ENCODE data around the gene APBA1.

The APBA1 gene

DNA sequence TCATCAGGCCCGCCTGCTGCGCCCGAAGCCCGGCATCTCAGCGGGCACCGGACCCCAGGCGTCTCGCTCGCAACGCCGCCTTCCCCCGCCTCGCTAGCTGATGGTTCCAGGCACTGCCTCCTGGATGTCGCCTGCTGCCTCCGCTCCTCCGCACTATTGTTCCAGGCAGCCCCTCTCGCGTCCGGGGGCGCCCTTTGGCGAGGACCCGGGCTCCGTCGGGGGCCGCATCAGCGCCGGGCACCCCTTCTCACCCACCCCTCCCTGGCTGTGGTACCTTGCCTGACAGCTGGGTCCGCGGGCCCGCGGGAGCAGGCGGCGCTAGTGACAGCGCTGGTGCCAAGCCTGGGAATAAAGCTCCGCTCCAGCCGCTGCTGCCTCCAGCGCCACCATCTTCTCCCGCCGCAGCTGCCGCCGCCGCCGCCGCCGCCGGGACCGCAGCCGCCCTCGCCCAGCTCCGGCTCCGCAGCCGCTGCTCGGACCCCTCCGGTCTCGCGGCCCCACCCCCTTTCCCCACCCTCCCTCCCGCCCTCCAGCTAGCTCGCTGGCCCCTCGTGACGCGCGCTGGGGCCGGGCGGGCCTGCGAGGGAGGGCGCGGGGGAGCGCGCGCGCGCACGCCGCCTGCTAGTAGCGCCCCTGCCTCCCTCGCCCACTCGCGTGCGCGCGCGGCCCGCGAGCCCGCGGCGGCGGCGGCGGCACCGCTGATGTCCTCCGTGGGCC is at the start of gene APBA1:
Gene APBA1, minus strand, starts transcription at position 493 of the 717 bp plus-strand sequence.
- no peak for DNase-seq (ENCODE audit: low read depth, low spot score)
- H3K27ac ChIP-seq, result peak within 1 kb of the TSS; percentile 3

GRCh38 chr9:69719983-69720382 is 47.8 kb upstream of the APBA1 start:
- H3K27ac ChIP-seq, result no peak overlapping the region
- DNase-seq (ENCODE audit: low read depth, low spot score), result no peak

- H3K27ac ChIP-seq, result no peak overlapping the region
- no peak for DNase-seq (ENCODE audit: low read depth, low spot score)
These were observed 47.2 kb upstream of the APBA1 start for GRCh38 chr9:69719367-69719766.

DNA sequence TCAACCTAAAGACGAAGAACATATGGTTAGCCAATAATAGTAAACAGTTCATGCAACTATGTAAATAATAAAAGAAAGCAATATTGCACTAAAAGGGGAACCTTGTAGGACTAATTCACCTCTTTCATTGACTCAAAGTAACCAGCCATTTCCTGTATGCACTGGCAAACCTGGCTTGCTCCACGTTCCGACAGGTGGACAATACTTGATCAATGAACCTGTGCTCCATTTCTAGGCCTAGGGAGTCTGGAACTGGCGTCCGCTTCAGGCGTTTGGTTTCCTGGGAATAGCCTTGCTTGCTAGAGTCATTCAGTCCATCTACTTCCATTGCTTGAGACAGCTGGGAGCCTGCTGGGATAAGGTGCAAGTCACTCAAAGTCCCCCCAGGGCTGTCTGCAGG is 46.0 kb upstream of the APBA1 start:
- no peak overlapping the region for H3K27ac ChIP-seq
- no peak for DNase-seq (ENCODE audit: low read depth, low spot score)

GRCh38 chr9:69715825-69716224 is 43.7 kb upstream of the APBA1 start:
- H3K27ac ChIP-seq, result no peak overlapping the region
- DNase-seq (ENCODE audit: low read depth, low spot score), result no peak

GRCh38 chr9:69715096-69715495 is 42.9 kb upstream of the APBA1 start:
- no peak for DNase-seq (ENCODE audit: low read depth, low spot score)
- no peak overlapping the region for H3K27ac ChIP-seq

- DNase-seq (ENCODE audit: low read depth, low spot score), result no peak
- H3K27ac ChIP-seq, result no peak overlapping the region
These were observed 25.3 kb upstream of the APBA1 start for GRCh38 chr9:69697475-69697874.

GRCh38 chr9:69696802-69697201 is 24.6 kb upstream of the APBA1 start:
- DNase-seq (ENCODE audit: low read depth, low spot score), result no peak
- no peak overlapping the region for H3K27ac ChIP-seq

DNA sequence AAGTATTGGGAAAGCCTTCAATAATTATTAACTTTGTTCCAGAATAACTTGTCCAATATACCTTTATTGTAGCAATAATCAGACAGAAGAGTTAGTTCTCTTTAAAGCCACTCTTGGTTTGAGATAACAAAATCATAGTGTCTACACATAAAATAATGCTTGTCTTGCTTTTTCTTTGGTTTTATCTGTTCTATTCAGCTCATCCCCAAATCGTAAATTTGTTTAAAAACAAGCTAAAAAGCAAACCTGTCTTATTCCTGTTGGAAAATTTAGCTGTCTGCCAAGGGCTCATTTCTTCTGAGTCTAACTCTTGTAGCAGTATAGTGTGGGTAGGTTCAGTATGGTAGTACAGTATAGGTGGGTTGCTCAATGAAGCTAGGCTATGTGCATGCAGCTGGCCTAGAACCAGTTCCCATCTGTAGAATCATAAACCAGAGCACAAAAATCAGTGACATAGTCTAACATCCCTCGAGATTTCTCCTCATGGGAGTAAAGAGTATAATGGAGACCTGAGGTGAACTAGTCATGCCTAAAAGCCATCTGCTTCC is 17.9 kb upstream of the APBA1 start:
- H3K27ac ChIP-seq, result no peak overlapping the region
- no peak for DNase-seq (ENCODE audit: low read depth, low spot score)

GRCh38 chr9:69683927-69684326 is 11.8 kb upstream of the APBA1 start:
- no peak overlapping the region for H3K27ac ChIP-seq
- DNase-seq (ENCODE audit: low read depth, low spot score), result no peak

DNA sequence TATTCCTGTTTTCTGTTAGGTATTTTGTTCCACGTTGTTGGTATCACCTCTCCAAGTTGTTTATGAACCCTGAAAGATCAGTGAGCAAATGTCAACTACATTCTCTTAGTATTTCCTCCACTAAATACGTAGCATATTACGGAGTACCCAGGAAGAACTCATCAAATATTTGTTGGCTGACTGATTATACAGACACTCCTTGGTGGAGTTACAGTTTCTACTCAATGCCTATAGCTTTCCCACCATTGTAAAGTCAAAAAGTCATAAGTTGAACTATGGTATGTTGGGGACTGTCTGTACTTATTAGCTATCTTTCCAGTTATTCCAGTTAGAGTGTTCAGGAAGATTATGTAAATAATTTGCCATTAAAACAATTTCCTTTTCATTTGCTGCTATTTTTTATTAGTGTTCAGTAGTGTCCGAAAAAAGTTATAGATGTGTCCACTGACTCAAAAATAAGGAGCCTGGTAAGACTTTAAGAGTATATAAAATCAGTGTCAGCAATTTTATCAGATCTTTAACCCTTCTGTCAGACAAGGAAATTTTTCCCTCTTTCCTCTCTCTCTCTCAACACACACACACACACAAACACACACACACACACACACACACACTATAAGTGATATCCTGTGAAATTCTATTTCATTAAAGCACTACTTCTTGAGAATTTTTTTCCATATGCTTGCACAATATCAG is 6.8 kb upstream of the APBA1 start:
- DNase-seq (ENCODE audit: low read depth, low spot score), result peak; percentile 36
- peak overlapping the region; percentile 22 for H3K27ac ChIP-seq

- no peak for DNase-seq (ENCODE audit: low read depth, low spot score)
- no peak overlapping the region for H3K27ac ChIP-seq
These were observed 5.8 kb upstream of the APBA1 start for GRCh38 chr9:69677931-69678330.

DNA sequence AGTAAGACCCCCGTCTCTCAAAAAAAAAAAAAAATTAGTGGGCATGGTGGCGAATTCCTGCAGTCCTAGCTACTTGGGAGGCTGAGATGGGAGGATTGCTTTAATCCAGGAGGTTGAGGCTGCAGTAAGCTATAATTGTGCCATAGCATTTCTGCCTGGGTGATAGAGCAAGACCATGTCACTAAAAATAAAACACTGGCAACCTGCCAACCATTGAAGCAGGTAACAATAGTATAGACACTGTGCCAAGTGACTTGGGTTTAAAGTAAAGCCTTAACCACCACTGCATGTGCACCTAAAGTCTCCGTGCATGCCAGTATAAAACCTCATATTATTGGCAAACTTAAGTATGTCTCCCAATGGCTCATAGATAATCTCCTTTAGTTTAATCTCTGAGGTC is 3.4 kb upstream of the APBA1 start:
- peak overlapping the region; percentile 64 for H3K27ac ChIP-seq
- DNase-seq (ENCODE audit: low read depth, low spot score), result no peak

DNA sequence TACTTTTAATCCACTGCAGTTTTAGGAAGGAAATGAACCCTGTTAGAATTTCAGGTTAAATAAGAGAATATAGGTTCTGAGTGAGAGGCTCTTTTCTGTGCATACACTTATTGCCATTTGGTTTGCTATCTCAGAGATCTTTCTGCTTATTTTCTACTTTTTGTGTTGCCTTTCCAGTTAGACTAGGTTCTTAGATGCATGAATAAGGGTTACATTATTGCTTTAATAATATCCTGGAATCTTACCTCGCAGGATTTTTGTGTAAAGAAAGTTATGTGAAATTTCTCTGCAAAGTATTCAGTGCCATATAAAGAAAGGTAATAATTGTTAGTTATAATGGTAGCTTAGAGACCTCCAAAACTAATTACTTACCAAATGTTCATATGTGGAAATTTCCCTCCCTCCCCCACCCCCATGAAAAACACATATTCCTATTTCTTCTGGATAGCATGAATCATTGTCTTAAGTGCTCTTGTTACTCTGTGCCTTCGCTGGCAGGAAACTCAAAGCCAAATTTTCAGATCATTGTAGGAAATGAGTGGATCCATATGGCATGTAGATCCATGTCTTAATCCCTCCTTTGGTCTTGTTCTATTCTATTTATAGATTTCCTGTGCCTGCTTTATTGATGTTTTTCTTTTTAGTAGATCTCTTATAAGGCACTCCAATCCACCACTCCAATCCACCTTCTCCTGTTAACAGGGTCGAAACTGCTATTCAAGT is 2.7 kb upstream of the APBA1 start:
- H3K27ac ChIP-seq, result peak overlapping the region; percentile 64
- DNase-seq (ENCODE audit: low read depth, low spot score), result peak; percentile 10

DNA sequence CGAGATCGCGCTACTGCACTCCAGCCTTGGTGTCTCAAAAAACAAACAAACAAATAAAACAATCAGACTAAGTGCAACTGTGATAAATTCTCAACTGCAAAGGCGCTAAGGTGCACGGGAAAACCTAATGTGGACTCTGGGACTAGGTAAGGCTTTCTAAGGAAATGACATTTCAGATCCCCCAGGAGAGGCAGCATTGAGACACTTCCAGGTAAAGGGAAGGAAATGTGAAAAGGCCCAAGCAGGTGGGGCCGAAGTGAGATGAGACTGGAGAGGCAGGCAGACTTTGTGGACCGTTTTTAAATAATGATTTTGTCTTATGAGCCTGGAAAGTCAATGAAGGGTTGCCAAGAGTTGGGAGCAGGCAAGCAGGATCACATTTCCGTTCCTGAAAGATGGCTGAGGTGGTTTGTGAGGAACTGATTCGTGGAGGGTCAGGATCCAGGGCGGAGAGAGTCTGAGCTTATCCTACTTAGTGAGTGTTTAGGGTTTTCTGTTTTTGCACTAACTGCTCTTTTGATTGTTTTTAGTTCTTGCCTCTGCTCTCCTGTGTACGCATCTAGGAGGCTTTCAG is 2.0 kb upstream of the APBA1 start:
- DNase-seq (ENCODE audit: low read depth, low spot score), result no peak

GRCh38 chr9:69673311-69673640 is 1.1 kb upstream of the APBA1 start:
- peak overlapping the region; percentile 3 for H3K27ac ChIP-seq

More for the DNA sequence above, 2.0 kb upstream of the APBA1 start:
- peak overlapping the region; percentile 64 for H3K27ac ChIP-seq

GRCh38 chr9:69672596-69673310 is 582 bp upstream of the APBA1 start:
- H3K27ac ChIP-seq, result peak overlapping the region; percentile 3

More at GRCh38 chr9:69673311-69673640, 1.1 kb upstream of the APBA1 start:
- no peak for DNase-seq (ENCODE audit: low read depth, low spot score)

GRCh38 chr9:69671311-69671878 is 776 bp downstream of the APBA1 start:
- H3K27ac ChIP-seq, result no peak overlapping the region
- no peak for DNase-seq (ENCODE audit: low read depth, low spot score)

More at GRCh38 chr9:69672596-69673310, 582 bp upstream of the APBA1 start:
- DNase-seq (ENCODE audit: low read depth, low spot score), result peak; percentile 24

DNA sequence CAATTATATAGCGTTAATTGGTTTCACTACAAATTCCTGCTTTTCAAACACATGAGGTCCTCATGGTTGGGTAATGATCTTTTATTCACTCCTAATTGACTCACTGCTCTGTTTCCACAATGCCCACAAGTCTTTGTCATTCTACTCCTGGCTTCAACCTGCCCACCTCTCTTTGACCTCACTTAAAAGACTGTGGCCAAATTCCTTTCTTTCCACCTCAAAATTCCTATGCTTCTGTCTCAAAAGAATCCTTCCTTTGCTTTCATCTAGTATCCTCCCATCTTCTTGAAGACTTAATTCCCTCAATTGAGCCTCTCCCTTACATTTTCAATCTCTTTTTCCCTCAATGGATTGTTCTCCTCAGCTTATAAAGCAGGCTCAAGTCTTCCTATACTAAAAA is 4.9 kb downstream of the APBA1 start:
- no peak overlapping the region for H3K27ac ChIP-seq
- DNase-seq (ENCODE audit: low read depth, low spot score), result no peak

DNA sequence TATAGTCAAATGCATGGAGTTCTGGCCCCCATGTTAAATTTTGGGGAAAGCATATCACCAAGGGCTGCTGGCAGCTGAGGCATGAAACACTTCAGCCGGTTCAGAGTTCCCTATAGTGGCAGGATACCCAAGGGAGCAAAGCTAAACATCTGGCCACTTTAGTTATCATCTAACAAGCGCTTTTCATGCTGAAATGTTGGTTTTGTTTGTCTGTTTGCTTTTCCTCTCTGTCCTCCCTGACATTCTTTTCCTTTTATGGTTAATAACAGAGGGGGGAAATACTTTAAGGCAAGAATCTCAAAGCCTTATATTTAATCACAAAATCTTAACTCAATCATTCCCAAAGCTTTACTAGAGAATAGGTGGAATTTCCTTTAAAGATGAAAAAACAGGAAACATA is 11.9 kb downstream of the APBA1 start:
- no peak for DNase-seq (ENCODE audit: low read depth, low spot score)
- H3K27ac ChIP-seq, result no peak overlapping the region

Data from epithelial cell of prostate (primary cell).